Neural cell (in vitro differentiated cells): ENCODE results near the gene GCNT1.

ENCODE experiments used
- EP300 ChIP-seq: fragments of 450-650 bp; conservative IDR thresholded peaks from 2 replicates; pipeline ENCODE4 v1.6.1; 2014; ENCODE audit warnings: antibody characterized with exemption, mild to moderate bottlenecking, moderate library complexity; ENCODE audit not compliant: poor library complexity, severe bottlenecking
- EZH2 ChIP-seq: fragments of 200-600, 300-800 bp; shearing (Covaris generic), sonication (generic); IDR thresholded peaks from 2 replicates; pipeline ENCODE4 v1.6.1; 2014; ENCODE audit warnings: antibody characterized with exemption, low read length, borderline replicate concordance, mild to moderate bottlenecking; ENCODE audit not compliant: insufficient read depth, poor library complexity, severe bottlenecking
- SMC3 ChIP-seq: fragments of 450-650 bp; conservative IDR thresholded peaks from 2 replicates; pipeline ENCODE4 v1.6.1; 2014; ENCODE audit warnings: antibody characterized with exemption, mild to moderate bottlenecking, moderate library complexity; ENCODE audit not compliant: poor library complexity
- TAF1 ChIP-seq: IDR thresholded peaks from 2 replicates; pipeline ENCODE4 v1.6.1; 2012; ENCODE audit warnings: low read depth
- TF ChIP-seq, protein P1 (sequence below): fragments of 450-650 bp; IDR thresholded peaks from 2 replicates; pipeline ENCODE4 v1.5.1; 2014; ENCODE audit warnings: antibody characterized with exemption, mild to moderate bottlenecking, moderate library complexity; ENCODE audit not compliant: poor library complexity, severe bottlenecking
- TF ChIP-seq, protein P2 (sequence below): IDR thresholded peaks from 2 replicates; pipeline ENCODE4 v1.6.1; 2012; ENCODE audit warnings: borderline replicate concordance

DNA sequence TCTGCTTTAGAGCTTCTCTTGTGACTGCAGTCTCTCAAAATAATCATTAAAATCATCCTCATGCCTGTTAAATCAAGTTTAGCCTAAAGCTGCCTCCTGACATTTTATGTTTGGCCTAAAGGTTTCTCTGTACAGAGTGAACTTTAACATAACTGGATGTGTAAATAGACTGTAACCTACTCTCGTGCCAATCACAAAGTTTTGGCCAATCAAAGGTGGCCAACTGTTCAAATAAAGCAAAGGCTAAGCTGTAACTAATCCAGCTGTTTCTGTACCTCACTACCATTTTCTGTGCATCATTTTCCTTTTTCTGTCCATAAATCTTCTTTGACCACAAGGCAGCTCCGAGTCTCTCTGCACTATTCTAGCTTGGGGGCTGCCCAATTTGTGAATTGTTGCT, 86.2 kb downstream of the GCNT1 start:
- TF ChIP-seq EP300 = no peak
- TF ChIP-seq, protein P1, sequence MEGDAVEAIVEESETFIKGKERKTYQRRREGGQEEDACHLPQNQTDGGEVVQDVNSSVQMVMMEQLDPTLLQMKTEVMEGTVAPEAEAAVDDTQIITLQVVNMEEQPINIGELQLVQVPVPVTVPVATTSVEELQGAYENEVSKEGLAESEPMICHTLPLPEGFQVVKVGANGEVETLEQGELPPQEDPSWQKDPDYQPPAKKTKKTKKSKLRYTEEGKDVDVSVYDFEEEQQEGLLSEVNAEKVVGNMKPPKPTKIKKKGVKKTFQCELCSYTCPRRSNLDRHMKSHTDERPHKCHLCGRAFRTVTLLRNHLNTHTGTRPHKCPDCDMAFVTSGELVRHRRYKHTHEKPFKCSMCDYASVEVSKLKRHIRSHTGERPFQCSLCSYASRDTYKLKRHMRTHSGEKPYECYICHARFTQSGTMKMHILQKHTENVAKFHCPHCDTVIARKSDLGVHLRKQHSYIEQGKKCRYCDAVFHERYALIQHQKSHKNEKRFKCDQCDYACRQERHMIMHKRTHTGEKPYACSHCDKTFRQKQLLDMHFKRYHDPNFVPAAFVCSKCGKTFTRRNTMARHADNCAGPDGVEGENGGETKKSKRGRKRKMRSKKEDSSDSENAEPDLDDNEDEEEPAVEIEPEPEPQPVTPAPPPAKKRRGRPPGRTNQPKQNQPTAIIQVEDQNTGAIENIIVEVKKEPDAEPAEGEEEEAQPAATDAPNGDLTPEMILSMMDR = no peak
- TF ChIP-seq EZH2 = no peak
- TF ChIP-seq, protein P2, sequence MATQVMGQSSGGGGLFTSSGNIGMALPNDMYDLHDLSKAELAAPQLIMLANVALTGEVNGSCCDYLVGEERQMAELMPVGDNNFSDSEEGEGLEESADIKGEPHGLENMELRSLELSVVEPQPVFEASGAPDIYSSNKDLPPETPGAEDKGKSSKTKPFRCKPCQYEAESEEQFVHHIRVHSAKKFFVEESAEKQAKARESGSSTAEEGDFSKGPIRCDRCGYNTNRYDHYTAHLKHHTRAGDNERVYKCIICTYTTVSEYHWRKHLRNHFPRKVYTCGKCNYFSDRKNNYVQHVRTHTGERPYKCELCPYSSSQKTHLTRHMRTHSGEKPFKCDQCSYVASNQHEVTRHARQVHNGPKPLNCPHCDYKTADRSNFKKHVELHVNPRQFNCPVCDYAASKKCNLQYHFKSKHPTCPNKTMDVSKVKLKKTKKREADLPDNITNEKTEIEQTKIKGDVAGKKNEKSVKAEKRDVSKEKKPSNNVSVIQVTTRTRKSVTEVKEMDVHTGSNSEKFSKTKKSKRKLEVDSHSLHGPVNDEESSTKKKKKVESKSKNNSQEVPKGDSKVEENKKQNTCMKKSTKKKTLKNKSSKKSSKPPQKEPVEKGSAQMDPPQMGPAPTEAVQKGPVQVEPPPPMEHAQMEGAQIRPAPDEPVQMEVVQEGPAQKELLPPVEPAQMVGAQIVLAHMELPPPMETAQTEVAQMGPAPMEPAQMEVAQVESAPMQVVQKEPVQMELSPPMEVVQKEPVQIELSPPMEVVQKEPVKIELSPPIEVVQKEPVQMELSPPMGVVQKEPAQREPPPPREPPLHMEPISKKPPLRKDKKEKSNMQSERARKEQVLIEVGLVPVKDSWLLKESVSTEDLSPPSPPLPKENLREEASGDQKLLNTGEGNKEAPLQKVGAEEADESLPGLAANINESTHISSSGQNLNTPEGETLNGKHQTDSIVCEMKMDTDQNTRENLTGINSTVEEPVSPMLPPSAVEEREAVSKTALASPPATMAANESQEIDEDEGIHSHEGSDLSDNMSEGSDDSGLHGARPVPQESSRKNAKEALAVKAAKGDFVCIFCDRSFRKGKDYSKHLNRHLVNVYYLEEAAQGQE = no peak
- TF ChIP-seq SMC3 = no peak
- no peak for TF ChIP-seq TAF1
